ENCODE measurements around the gene INPP4A.

The INPP4A gene

DNA sequence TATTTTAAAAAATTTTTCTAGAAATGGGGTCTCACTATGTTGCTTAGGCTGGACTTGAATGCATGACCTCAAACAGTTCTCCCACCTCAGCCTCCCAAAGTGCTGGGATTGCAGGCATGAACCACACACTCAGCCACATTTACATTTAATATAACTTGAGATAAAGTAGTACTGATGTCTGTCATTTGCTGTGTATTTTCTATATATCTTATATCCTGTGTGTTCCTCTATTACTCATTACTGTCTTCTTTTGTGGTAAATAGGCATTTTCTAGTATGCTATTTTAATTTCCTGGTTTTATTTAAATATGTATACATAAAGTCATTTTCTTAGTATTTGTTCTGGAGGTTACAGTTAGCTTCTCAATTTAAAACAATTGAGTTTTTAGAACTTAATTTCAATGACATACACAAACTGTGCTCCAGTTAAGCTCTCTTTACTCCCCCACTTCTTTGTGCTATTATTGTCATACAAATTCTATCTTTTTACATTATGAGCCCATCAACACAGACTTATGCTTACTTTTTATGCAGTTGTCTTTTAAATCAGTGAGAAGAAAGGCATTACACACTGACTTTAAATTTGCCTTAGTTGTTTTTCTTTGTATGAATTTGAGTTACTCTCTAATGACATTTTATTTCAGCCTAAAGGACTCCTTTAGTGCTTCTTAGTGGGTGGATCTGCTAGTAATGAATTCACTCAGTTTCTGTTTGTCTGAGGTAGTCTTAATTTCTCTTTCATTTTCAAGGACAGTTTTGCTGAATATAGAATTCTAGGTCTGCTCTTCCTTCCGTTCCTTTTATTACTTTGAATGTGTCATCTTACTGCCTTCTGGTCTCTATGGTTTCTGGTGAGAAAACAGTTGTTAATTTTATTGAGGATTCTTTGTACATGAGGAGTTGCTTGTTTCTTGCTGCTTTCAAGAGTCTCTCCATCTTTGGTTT lies 6.2 kb upstream of the INPP4A start:
- DNase-seq, result no peak

DNA sequence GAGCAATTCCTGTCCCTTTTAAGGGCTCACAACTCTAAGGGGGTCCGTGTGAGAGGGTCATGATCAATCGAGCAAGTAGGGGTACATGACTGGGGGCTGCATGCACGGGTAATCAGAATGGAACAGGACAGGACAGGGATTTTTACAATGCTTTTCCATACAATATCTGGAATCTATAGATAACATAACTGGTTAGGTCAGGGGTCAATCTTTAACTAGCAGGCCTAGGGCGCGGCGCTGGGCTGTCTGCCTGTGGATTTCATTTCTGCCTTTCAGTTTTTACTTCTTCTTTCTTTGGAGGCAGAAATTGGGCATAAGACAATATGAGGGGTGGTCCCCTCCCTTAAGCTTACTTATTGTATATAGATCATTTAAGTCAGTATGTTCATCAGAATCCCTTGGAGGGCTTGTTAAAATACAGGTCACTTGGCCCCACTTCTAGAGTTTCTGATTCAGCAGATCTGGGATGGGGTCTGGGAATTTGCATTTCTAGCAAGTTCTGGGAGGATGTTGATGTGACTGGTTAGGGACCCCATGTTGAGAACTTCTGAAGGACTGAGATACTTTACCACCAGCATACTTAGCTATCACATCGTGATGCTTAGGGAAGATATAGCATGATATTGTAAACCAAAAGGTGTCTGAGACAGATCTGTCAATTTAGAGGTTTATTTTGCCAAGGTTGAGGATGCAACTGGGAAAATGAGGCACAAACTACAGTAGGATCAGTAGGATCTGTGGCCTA lies 2.8 kb upstream of the INPP4A start:
- DNase-seq, result no peak

DNA sequence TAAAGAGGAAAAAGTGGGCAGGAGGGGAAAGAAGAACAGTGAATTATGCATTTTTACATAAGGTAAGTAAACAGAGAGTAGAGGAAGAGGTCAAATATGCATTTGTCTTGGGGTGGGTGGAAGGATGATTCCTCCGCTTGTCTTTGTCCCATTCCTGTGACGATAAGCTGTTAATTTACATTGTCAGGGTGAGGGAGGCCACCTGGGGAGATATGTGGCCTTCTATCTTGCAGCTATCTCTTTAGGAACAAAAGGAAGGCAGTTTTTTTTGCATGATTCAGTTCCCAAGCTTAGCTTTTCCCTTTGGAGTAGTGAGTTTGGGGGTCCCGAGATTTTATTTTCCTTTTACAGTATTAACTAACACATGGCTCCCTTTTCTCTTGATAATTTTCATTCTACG lies 2.2 kb upstream of the INPP4A start:
- DNase-seq, result no peak

DNA sequence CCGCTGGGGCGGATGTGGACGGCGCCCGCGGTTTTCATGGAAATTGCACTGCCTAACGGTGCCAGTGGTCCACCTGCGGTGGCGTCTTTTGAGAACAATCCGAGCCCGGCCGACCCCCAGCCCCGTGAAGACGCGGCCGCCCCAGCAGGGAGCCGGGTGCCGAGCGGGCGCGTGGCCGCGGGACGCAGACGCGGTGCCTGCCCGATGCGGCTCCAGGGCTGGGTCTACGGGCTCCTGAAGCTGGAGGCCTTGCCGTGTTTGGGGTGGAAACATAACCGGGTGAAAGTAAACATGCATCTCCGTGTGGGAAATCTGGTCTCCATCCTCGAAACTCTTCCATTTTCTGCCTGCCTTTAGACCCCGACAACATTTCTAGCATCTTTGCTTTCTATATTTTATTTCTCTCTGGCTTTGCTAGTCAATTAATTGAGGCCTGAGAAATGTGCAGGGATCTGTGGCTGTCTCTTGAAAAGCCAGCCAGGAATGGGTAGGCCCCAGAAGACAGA lies 572 bp downstream of the INPP4A start:
- no peak for DNase-seq

DNA sequence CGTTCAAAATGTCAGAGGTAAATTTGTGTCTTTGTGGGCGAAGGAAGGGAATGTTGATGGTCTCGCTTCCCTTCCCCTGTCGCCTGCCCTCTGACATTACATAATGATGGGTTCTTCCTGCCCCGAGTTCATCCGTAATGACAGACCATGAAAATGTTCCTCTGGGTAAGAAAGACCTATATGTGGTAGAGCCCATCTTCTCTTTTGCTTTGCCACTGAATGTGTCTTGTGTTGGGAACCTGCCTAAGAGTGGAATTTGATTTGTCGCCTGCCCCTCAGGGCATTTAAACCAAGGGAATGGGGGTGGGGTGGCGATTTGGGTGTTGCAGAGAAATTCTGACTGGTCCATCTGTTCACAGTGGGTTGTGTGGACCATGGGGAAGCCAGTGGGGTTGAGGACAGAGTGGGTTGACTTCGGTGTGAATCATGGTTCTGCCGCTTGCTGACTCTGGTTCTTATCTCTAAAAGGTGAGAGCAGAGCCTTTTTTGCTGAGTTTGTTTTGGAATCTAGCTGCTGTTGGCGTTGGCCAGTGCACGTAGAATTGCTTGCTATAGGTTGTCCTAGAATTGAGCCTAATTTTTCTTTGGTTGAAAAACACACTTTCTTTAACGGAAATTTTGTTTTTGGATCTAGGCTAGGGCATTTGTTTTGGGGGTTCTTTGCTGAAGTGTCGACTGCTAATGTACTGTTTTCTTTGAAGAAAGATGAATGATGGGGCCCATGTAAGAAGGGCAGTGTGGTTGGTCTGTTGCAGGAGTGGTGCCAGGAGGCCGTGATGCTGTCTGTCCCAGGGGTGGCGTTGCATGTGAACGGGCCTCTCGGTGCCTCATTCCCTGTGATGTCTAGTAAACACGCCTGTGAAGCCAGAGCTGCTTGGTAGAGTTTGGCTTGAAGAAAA lies 1.3 kb downstream of the INPP4A start:
- no peak for DNase-seq

DNA sequence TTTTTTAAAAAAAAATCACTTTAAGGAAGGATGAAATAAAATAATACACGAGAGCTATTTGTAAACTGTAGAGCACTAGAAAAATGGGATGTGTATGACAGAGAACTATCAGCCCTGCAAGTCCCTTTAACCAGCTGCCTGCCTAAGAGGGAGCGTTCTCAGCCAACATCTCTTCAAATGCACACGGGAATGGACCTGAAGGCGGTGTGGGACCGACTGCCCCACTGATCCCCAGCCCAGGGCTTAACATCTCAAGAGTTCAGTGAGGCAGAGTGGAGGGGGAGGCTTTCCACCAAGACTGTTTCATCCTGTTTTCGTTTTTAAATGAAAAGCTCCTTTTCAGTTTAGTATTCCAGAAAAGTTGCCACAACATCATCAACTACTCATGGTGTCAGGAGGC lies 2.2 kb downstream of the INPP4A start:
- no peak for DNase-seq

DNA sequence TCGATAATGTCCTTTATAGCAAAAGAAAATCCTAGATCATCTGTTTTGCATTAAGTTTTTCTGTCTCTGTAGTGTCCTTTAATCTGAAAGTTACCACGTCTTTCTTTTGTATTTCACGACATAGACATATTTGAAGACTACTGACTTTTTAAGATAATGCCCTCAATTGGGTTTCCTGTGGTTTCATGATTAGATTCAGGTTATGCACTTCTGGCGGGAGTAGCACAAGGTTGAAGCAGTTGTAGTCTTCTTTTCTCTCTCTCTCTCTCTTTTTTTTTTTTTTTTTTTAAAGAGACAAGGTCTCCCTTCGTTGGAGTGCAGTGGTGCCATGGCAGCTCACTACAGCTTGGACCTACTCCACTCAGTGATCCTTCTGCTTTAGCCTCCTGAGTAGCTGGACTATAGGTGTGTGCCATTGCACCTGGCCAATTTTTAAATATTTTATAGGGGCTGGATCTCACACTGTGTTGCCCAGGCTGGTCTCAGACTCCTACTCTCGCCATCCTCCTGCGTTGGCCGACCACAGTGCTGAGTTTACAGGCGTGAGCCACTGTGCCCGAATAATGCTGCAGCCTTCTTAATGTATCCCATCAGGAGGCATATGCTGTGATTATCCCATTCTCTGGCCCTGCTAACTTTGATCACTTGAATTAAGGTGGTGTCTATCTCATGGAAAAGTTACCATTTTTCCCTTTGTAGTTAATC lies 3.9 kb downstream of the INPP4A start:
- DNase-seq, result no peak

DNA sequence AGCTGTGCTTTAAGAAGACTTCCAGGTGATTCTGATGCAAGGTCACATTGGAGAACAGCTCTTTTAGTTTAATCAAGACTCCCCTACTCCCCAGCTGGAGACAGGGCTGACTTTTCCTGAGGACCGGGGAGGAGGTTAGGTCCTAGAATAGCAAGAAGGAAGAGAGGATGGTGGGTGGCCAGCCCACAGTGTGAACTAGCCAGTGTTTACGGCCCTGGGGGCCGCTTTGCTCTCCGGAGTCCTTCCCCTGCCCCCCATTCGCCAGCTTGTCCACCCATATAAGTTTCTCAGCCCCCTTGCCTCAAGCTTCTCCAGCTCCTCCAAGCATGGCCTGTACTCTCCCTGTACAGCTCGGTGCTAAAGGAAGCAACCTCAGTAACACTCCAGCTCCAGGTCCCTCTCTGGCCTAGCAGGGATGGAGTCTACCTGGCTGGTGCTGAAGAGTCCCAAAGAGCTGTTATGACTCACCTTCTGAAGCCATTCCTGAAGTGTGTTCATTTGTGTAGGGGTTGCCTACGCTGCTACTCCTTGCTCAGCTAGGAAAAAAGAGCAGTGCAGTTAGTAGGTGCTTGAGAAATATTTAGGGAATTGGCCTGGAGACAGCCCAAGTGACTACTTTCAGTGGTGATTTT lies 7.9 kb downstream of the INPP4A start:
- no peak for DNase-seq

DNA sequence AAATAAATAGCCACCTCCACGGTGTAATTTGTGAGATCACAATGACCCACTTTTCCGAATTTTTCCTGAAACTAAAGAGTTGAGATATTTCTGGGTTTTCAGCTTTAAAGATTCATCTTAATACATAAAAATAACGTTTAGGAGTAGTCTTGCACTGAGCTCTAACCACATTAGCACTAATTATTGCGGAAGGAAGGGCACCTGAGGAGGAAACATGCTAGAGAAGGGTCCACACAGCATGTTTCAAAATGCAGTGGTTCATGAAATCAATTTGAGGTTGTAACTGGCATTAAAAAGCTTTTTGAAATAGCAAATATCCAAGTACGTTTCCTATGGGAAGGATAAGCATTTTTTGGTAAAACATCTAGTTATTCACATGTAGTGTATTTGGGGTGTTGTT lies 8.4 kb downstream of the INPP4A start:
- no peak for DNase-seq

DNA sequence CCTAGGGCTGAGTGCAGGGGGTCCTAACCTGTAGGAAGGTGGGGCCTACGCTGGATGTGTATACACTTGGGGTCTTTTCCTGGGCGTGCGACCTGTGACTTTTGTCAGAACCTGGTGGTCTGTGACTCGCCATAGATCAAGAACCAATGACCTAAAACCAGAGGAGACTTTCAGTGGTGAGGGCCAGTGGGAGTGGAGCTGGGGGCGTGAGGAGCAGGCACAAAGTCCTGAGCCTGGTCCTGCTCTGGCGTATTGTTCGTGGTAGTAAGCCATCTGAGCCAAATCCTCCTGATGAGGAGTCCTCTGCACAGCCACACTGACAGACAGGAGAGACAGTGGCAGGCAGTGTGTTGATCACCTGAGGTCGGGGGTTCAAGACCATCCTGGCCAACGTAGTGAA lies 8.9 kb downstream of the INPP4A start:
- DNase-seq, result no peak

DNA sequence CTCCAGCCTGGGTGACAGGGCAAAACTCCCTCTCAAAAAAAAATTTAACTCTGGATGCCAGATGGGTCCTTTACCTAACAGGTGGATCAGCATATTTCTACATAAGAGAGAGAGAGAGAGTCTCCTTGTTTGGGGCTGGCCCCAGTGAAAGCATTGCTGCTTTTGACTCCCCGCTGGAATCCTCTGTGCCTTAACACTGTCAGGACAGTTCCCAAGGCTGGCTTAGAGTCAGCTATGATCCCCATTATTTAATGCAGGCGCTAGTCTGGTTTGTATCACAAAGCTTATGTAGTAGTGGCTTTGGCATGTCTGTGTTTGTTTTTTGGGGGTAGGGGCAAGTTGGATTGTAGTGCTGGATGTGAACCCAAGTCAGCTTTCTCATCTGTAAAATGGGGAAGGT lies 9.4 kb downstream of the INPP4A start:
- no peak for DNase-seq

DNA sequence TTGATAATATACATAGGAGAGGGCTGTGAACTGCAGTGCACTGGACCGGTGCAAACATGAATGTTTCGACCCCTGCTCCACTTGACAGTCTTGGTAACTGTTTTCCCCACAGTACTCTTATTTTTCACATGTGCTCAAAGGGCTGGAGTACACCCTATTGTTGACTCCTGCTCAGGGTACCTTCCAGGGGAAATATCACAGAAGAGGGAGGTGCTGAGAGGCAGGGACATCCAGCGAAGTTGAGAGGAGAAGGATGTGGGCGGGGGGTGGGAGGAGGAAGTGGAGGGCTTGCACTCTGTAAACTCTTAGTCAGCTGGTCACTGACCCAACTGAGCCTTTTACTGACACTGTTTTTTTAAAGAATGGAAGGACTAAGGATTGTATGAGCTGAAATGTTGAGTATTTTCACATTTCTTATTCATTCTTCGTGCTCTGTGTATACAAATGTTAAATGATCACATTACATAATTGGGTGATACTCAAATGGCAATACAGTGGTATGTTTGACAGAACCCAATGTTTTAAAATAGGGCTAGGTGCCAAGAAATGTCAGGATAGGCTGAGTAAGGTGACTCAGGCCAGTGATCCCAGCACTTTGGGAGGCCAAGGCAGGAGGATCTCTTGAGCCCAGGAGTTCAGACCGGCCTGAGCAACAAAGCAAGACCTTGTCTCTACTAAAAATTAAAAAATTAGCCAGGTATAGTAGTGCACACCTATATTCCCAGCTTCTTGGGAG lies 10.0 kb downstream of the INPP4A start:
- DNase-seq, result no peak

DNA sequence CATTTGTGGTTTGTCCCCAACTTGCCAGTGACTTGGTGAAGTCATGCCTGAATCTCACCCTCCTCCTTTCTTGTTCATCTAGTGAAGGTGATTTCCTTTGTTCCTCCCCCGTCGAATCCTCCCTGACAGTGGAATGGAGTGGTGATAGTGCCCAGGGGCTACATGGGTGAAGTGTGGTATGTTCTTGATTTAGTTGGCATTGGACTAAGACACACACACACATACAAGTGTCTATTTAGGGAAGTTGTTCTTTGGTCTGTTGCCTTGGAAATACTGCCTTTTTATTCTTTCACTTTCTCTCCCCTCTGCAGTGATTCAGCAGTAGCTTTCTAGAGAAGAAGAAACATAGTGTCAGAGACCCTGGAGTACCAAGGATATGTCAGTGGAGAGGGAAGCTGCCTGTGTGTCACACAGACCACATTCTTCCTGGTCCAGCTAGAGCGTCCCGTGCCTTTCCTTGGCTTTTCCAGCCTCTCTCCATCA lies 10.9 kb downstream of the INPP4A start:
- no peak for DNase-seq

DNA sequence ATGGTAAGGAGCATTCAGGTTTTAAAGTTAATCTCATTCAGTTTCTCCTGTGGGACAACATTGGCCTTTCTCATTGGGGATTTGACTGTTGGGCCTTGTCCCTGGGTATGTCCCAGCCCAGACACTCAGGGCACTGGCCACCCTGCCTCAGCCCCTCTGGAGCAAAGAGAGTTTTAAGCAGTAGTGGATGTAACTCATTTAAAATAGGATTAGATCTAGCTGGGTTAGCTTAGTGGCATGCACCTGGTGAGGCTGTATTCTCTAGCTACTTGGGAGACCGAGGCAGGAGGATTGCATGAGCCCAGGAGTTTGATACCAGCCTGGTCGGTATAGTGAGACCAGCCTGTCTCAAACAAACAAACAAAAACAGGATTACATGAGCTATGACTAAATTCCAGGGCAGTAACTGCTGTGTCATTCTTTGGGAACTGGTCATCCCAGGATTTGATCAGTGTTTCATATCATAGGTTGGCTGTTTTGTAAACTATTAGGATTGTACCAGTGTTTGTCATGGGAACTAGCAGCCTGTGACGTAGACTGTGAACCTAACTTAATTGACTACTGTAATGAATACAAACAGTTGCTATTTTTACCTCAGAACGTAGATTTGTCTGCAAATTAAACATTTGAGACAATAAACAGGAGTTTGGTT lies 12.5 kb downstream of the INPP4A start:
- no peak for DNase-seq

DNA sequence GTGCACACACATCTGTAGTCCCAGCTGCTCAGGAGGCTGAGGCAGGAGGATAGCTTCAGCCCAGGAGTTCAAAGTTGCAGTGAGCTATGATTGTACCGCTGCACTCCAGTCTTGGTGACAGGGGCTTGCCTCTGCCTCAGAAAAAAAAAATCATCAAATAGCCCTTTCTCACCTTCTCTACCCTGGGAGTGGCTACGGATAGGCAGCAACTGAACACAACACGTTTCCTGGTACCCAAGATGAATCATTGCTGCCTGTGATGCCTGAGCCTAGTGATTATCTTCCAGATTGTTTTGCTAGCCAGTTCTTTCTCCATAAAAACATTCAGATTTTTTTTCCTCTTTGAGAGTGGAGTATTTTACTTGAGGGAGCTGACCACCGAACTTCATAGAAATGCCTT lies 13.5 kb downstream of the INPP4A start:
- peak; percentile 42 for DNase-seq

DNA sequence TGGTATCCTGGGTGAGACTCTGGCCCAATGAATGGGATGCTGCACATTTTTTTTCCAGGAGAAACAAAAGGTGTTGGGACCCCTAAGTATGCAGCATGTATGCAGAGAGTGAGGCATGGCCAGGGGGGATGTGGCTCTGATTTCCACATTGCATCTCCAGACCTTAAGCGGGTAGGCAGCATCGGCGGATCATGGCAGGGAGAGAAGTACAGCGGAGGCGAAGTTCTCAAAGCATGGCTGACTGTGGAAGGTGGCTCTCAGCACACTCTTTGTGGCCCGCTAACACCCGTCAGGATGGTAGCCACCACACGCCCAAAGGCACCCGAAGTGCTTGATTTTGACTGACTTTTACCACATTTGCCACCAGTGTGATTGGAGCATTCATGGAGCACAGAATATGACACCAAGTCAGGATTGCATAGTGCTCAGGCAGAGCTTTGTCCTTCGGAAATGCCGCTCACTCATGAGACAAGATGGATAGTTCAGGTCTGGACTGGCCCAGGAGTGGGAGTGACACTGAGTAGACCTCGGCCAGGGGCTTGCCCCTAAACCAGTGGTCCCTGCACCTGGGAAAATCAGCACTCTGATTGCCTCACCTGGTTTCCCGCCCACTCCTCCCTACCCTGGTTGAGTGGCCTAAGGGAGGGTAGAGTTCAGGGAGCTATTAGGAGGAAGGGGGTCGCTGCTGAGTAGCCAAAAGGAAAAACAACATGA lies 14.2 kb downstream of the INPP4A start:
- no peak for DNase-seq

DNA sequence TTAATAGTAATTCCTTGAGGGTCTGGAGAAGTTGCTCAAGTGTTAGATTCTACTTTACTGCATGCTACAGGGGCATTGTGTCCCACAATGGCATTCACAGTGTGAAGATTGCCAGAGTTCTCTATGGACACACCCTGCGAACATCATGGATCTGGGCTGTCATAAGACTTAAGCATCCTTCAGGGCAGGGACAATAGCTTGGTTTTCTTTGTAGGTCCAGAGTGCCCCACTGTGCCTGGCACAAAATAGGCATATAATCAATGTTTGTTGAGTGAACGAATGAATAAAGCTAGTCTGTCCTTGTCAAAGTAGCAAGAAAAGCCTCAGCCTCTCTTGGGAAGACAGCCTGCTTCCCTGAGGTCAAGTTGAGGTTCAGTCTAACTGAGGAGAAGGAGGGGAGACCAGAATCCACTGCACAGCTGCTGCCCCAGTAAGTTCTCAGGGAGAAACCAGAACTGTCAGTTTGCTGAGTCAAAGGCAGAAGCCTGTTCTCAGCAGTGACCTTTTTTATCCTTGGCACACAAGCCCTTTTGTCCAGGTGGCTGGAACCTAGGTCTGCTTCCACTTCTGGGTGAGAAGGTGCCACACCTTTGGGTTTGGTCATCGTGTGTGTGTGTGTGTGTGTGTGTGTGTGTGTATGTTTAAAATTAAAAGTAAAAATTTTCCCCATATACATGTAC lies 15.0 kb downstream of the INPP4A start:
- DNase-seq, result no peak

DNA sequence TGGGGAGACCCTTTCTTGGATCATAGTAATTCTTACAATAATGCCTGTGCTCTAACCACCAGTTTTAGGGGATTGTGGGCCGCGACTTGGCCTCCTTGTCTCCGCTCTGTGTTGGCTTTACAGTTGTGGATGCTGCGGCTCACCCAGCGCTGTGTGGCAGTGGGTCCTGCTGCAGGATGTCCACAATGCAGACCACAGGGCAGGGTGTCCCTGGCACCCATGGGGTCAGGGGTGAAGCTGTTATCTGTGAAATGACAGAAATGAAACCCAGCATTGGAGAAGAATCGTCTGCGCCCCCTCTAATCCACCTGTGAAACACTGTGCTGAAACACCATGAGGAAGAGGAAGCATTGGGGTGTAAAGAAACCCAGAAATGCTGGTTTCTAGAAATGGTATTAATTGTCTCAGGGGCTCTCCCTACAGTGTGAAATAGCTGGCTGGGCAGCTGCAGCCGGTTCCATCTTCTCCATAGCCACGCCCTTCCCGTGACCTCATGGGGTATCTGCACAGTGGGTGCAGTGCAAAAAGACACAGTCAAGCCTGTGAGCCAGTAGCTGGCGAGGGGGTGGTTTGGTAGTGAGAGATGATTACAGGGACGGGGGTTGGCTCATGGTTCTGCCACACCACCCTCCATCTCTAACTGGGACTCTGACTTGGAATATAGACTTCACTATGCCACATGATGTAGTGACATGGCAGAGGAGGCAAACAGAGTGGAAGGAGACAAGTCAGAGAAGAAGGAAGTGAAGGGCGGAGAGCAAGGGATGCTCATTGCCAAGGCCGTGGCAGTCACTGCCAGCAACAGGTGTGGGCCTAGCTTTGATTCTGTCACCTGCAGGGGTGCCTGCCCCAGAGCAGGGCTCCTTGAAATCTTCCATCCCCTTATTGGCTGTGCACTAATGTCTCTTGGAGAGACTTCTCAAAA lies 16.2 kb downstream of the INPP4A start:
- peak; percentile 86 for DNase-seq

Measured in stimulated activated CD4-positive, alpha-beta T cell treated with anti-CD3 and anti-CD28 coated beads, Interleukin-1b, Interleukin-23, amount 100 ng/mL, for 48 hours (primary cell).